AG04449 (cell line): Measurements from ENCODE around the gene S100A10.
A peak's percentile ranks its signal among the peaks of the same experiment; 100 is the strongest.

Experiments
- CTCF ChIA-PET: fragments of 350-600 bp; formaldehyde crosslinking; extraction: SDS; loops from one replicate; lab custom pipeline; 2021; ENCODE audit warnings: antibody characterized with exemption; lab: Yijun Ruan, JAX
- POLR2A ChIA-PET: fragments of 400-600, 350-600 bp; formaldehyde crosslinking; extraction: SDS; loops from one replicate; lab custom pipeline; 2020; ENCODE audit warnings: antibody characterized with exemption, inconsistent platforms; lab: Yijun Ruan, JAX
- DNase-seq: peaks from one replicate; pipeline ENCODE4 v3.0.0-alpha.2; 2010; ENCODE audit warnings: low read depth, low spot score
- H3K4me3 ChIP-seq: 2 replicates; pipeline ENCODE4 v1.5.1; 2011; ENCODE audit warnings: low read depth, mild to moderate bottlenecking, control low read depth, low read length
- TF ChIP-seq, protein P1 (sequence below): IDR thresholded peaks from one replicate; pipeline ENCODE4 v1.5.1; 2011; ENCODE audit warnings: mild to moderate bottlenecking, moderate library complexity, low read length, control low read depth, inconsistent platforms; ENCODE audit not compliant: insufficient read depth; ENCODE audit errors: missing control alignments

S100A10 gene

DNA sequence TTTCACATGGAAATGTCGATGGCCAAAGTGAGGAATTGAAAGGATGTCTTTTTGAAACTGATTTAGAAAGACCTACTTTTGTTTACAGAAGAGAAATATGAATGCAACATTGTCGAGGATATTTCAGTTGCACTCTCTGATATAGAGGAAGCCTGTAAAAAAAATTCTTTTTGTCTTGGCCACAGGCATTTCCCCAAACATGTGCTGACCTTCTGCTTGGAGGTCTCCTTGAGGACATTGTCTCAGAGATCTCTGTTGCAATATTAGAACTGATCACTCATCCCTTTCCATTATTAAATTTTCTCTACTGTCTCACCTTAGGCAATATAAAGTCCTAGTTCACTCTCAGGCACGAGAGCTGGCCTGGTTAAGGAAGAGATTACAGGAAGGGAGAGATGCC is 27.2 kb upstream of the S100A10 start:
- ChIA-PET CTCF (interaction anchor here (0.9 to 4.9 kb wide), 3 partner anchors 11 to 86 kb away, joined by 3 to 25 read pairs (median 4); no protein-coding TSS in a partner anchor), POLR2A (no interaction called here)
- TF ChIP-seq, protein P1, sequence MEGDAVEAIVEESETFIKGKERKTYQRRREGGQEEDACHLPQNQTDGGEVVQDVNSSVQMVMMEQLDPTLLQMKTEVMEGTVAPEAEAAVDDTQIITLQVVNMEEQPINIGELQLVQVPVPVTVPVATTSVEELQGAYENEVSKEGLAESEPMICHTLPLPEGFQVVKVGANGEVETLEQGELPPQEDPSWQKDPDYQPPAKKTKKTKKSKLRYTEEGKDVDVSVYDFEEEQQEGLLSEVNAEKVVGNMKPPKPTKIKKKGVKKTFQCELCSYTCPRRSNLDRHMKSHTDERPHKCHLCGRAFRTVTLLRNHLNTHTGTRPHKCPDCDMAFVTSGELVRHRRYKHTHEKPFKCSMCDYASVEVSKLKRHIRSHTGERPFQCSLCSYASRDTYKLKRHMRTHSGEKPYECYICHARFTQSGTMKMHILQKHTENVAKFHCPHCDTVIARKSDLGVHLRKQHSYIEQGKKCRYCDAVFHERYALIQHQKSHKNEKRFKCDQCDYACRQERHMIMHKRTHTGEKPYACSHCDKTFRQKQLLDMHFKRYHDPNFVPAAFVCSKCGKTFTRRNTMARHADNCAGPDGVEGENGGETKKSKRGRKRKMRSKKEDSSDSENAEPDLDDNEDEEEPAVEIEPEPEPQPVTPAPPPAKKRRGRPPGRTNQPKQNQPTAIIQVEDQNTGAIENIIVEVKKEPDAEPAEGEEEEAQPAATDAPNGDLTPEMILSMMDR, result no peak
- H3K4me3 ChIP-seq, result no peak overlapping the region
- DNase-seq, result no peak

- POLR2A ChIA-PET, result no interaction called here
- DNase-seq, result no peak
- no peak overlapping the region for H3K4me3 ChIP-seq
- TF ChIP-seq, protein P1, result peak; percentile 22
- CTCF ChIA-PET, result interaction anchor here (0.6 to 8.8 kb wide), 8 partner anchors 10 to 113 kb away, joined by 3 to 190 read pairs (median 6); partner anchors contain the start of gene S100A11
These were observed 24.9 kb upstream of the S100A10 start for GRCh38 chr1:152018537-152018936.

DNA sequence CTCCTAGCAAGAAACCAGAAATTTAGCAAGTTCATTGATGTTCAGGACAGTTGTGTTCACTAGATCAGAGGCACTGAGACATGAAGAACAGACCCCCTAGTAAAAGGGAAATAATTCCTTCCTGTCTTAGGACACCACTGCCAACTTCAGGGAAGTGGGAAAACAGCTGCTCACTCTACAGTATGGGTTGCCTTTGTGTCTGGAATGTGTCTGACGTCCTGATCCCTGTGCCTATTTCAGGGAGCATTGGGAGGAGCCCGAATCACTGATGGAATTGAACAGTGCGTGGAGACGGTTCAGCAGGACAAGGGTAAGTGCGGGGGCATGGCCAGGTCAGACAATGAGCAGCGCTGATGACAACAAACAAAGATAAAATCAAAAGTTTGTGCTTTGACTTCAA is 22.1 kb upstream of the S100A10 start:
- TF ChIP-seq, protein P1, result no peak
- DNase-seq, result no peak
- ChIA-PET POLR2A (no interaction called here), CTCF (interaction anchor here (1.3 to 8.8 kb wide), 8 partner anchors 8 to 128 kb away, joined by 3 to 190 read pairs (median 34); partner anchors contain the start of gene S100A11)
- H3K4me3 ChIP-seq, result no peak overlapping the region

- TF ChIP-seq, protein P1, result no peak
- H3K4me3 ChIP-seq, result no peak overlapping the region
- DNase-seq, result no peak
- CTCF ChIA-PET, result interaction anchor here (0.6 to 8.8 kb wide), 10 partner anchors 9 to 127 kb away, joined by 3 to 190 read pairs (median 26); partner anchors contain the start of gene S100A11
- POLR2A ChIA-PET, result interaction anchor here (0.8 kb wide), 1 partner anchor 74 kb away, joined by 3 read pairs; no protein-coding TSS in a partner anchor
These were observed 21.3 kb upstream of the S100A10 start for GRCh38 chr1:152014943-152015342.

GRCh38 chr1:152013664-152014237 is 20.1 kb upstream of the S100A10 start:
- CTCF ChIA-PET, result interaction anchor here (0.6 to 8.8 kb wide), 19 partner anchors 10 to 324 kb away, joined by 3 to 190 read pairs (median 5); partner anchors contain the start of genes S100A11 and THEM4
- H3K4me3 ChIP-seq, result no peak overlapping the region
- POLR2A ChIA-PET, result no interaction called here
- TF ChIP-seq, protein P1, result peak; percentile 76
- DNase-seq, result no peak

- TF ChIP-seq, protein P1, result no peak
- POLR2A ChIA-PET, result no interaction called here
- DNase-seq, result no peak
- H3K4me3 ChIP-seq, result no peak overlapping the region
- CTCF ChIA-PET, result interaction anchor here (0.9 to 17.4 kb wide), 7 partner anchors 8 to 84 kb away, joined by 3 to 605 read pairs (median 3); no protein-coding TSS in a partner anchor
These were observed 16.0 kb upstream of the S100A10 start for GRCh38 chr1:152009691-152010090.
